ENCODE results near the gene PRKG1.

The PRKG1 gene

DNA sequence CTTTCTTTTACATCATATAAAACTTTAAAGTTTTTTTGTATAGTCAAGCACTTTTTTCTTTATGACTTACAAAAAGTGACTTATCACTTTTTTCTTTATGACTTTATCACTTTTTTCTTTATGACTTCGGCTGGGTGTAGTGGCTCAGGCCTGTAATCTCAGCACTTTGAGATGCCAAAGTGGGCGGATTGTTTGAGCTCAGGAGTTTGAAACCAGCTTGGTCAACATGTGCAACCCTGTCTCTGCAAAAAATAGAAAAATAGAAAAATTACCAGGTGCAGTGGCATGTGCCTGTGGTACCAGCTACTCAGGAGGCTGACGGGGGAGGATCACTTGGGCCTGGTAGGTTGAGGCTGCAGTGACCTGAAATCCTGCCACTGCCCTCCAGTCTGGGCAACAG is 733.9 kb downstream of the PRKG1 start:
- Histone ChIP-seq H3K36me3 (no peaks in the 10 kb centered on the region), H3K4me3 (ENCODE audit: low read depth, low read length) (no peak overlapping the region), H3K27ac (no peak overlapping the region), H3K9me3 (ENCODE audit: severe bottlenecking) (no peaks in the 10 kb centered on the region), H3K27me3 (ENCODE audit: insufficient read depth, low read depth, severe bottlenecking) (no peaks in the 10 kb centered on the region)
- no peak for DNase-seq
- TF ChIP-seq, protein P1, sequence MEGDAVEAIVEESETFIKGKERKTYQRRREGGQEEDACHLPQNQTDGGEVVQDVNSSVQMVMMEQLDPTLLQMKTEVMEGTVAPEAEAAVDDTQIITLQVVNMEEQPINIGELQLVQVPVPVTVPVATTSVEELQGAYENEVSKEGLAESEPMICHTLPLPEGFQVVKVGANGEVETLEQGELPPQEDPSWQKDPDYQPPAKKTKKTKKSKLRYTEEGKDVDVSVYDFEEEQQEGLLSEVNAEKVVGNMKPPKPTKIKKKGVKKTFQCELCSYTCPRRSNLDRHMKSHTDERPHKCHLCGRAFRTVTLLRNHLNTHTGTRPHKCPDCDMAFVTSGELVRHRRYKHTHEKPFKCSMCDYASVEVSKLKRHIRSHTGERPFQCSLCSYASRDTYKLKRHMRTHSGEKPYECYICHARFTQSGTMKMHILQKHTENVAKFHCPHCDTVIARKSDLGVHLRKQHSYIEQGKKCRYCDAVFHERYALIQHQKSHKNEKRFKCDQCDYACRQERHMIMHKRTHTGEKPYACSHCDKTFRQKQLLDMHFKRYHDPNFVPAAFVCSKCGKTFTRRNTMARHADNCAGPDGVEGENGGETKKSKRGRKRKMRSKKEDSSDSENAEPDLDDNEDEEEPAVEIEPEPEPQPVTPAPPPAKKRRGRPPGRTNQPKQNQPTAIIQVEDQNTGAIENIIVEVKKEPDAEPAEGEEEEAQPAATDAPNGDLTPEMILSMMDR (IDR thresholded peaks at IDR 0.05; ENCODE audit: low read depth, low read length), result no peak

DNA sequence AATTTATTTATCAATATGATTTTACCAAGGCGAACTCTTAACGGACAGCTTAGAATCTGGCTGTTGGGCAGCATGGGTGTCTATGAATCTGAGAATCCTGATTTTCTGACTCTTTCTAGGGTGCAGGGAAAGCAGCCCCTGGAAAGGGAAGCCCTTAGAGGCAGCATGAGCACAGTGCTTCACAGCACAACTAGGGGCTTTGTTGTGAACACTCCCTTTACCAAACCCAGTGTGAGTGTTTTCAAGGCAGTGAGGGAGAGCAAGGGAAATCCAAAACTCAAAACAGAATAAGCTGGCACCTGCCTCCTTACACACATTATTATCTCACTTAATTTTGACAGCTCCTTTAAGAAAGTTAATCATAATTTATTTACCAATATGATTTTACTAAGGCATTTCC is 741.4 kb downstream of the PRKG1 start:
- DNase-seq, result peak; percentile 8
- Histone ChIP-seq H3K9me3 (ENCODE audit: severe bottlenecking) (no peaks in the 10 kb centered on the region), H3K36me3 (no peaks in the 10 kb centered on the region), H3K27me3 (ENCODE audit: insufficient read depth, low read depth, severe bottlenecking) (no peaks in the 10 kb centered on the region), H3K4me3 (ENCODE audit: low read depth, low read length) (peak overlapping the region; percentile 12; the same call in 1 of the 2 replicates), H3K27ac (peak overlapping the region; percentile 46)
- TF ChIP-seq, protein P1 (IDR thresholded peaks at IDR 0.05; ENCODE audit: low read depth, low read length), result no peak

DNA sequence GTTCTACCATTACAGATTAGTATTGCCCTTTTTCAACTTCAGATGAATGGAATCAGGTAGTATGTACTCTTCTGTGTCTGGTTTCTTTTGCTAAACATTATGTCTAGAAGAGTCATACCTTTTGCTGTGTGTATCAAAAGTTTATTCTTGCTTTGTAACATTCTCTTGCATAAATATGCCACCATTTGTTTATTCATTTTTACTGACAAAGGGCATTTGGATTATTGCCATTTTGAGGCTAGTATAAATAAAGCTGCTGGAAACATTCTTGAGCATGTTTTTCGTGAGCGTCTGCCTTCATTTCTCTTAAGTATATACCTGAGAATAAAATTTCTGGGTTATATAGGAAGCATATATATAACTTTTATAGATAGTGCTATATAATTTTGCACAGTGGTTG is 746.8 kb downstream of the PRKG1 start:
- no peak for DNase-seq
- no peak overlapping the region for H3K27ac ChIP-seq
- H3K9me3 ChIP-seq (ENCODE audit: severe bottlenecking), result no peaks in the 10 kb centered on the region
- H3K4me3 ChIP-seq (ENCODE audit: low read depth, low read length), result no peak overlapping the region
- TF ChIP-seq, protein P1 (IDR thresholded peaks at IDR 0.05; ENCODE audit: low read depth, low read length), result no peak
- no peaks in the 10 kb centered on the region for H3K27me3 ChIP-seq (ENCODE audit: insufficient read depth, low read depth, severe bottlenecking)
- H3K36me3 ChIP-seq, result no peaks in the 10 kb centered on the region

DNA sequence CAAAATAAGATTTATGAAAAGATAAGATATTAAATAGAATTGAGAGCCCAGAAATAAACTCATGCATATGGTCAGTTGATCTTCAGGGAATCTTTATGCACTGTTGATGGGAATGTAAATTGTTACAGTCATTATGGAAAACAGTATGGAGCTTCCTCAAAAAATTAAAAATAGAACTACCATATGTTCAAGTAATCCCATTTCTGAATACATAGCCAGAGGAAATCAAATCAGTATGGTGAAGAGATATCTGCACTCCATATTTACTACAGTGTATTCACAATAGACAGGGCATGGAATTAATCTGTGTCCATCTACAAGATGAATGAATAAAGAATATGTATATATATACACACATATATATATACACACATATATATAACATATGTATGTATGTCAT is 747.5 kb downstream of the PRKG1 start:
- no peak for DNase-seq

DNA sequence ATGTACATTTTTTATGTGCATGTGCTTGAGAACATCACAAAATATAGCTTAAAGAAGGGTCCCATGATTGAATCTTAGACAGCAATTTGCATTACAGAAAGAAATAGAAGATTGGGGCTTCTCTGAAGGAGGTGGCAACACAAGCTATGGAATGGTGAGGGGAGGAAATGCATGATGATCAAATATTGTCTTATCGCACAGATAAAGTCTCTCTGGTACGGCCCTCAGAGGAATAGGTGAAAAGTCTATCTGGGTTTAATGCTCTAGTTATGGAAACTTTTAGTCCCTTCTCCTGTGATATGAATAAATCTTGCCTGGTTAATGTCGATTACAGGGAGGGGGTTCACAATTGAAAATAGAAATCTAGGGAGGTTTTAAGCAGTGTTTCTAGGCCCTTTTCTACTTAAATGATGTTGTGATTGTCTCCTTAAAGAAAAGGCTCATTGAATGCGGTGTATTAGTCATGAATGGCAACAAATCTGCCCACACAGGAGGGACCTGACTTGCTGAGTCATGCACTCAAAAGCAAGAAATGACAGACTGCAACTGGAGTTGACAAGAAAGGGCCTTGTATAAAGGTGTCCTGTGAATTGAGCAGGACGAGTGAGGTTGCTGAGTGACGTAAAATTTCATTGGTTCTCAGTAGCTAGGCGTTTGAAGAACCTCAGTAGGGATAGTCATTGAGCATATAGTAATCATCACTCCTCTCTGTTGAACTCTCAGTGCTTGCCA is 758.5 kb downstream of the PRKG1 start:
- no peak overlapping the region for H3K27ac ChIP-seq
- DNase-seq, result no peak
- H3K4me3 ChIP-seq (ENCODE audit: low read depth, low read length), result no peak overlapping the region
- no peaks in the 10 kb centered on the region for H3K9me3 ChIP-seq (ENCODE audit: severe bottlenecking)
- H3K36me3 ChIP-seq, result no peaks in the 10 kb centered on the region
- TF ChIP-seq, protein P1 (IDR thresholded peaks at IDR 0.05; ENCODE audit: low read depth, low read length), result no peak
- no peaks in the 10 kb centered on the region for H3K27me3 ChIP-seq (ENCODE audit: insufficient read depth, low read depth, severe bottlenecking)

More for the DNA sequence above, 747.5 kb downstream of the PRKG1 start:
- H3K4me3 ChIP-seq (ENCODE audit: low read depth, low read length), result no peak overlapping the region
- H3K27me3 ChIP-seq (ENCODE audit: insufficient read depth, low read depth, severe bottlenecking), result no peaks in the 10 kb centered on the region
- H3K36me3 ChIP-seq, result no peaks in the 10 kb centered on the region
- no peak overlapping the region for H3K27ac ChIP-seq
- TF ChIP-seq, protein P1 (IDR thresholded peaks at IDR 0.05; ENCODE audit: low read depth, low read length), result no peak
- H3K9me3 ChIP-seq (ENCODE audit: severe bottlenecking), result no peaks in the 10 kb centered on the region

DNA sequence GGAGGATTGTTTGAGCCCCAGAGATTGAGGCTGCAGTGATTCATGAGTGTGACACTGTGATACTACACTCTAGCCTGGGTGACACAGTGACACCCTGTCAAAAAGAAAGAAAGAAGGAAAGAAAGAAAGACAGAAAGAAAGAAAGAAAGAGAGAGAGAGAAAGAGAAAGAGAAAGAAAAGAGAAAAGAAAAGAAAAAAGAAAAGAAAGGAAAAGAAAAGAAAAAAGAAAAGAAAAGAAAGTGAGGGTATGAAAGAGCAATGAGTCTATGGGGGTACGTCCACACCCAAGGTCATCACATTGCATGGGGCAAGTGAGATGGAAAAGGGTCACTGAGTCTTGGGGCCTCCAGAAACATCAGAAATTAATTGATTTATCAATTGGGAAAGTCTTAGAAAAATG is 760.3 kb downstream of the PRKG1 start:
- no peak for DNase-seq
- Histone ChIP-seq H3K27me3 (ENCODE audit: insufficient read depth, low read depth, severe bottlenecking) (no peaks in the 10 kb centered on the region), H3K9me3 (ENCODE audit: severe bottlenecking) (no peaks in the 10 kb centered on the region), H3K27ac (no peak overlapping the region), H3K4me3 (ENCODE audit: low read depth, low read length) (no peak overlapping the region), H3K36me3 (no peaks in the 10 kb centered on the region)
- TF ChIP-seq, protein P1 (IDR thresholded peaks at IDR 0.05; ENCODE audit: low read depth, low read length), result no peak

Measured in WERI-Rb-1 (cell line).